GM18867 (cell line): ENCODE results near the gene CCAR1.
"Not testable (repeated sequence)": the region's sequence is repeated elsewhere in the genome, so short reads cannot be mapped to it uniquely, and the experiment has no call there.

Experiments
- ATAC-seq: cut with Tn5 transposase; IDR thresholded peaks from one replicate; pipeline ENCODE4 v1.9.1; 2021; ENCODE audit warnings: mild to moderate bottlenecking, moderate library complexity; ENCODE audit not compliant: unreplicated experiment

CCAR1 gene

GRCh38 chr10:68720793-68721672, at the start of gene CCAR1:
CCAR1 (plus strand) TSS chr10:68721239; CDS start chr10:68722505, 1,266 bp downstream.
- peak; percentile 98 for ATAC-seq

GRCh38 chr10:68684413-68684812, 36.6 kb upstream of the CCAR1 start:
- ATAC-seq: peak; percentile 80

- ATAC-seq: no peak
Measured at GRCh38 chr10:68696018-68696417, 25.0 kb upstream of the CCAR1 start.

- ATAC-seq: no peak
Measured at GRCh38 chr10:68697106-68697505, 23.9 kb upstream of the CCAR1 start.

- no peak for ATAC-seq
Measured at GRCh38 chr10:68700197-68700596, 20.8 kb upstream of the CCAR1 start.

GRCh38 chr10:68705548-68705947, 15.5 kb upstream of the CCAR1 start:
- ATAC-seq: no peak

- ATAC-seq: not testable (repeated sequence)
Measured at GRCh38 chr10:68708987-68709386, 12.1 kb upstream of the CCAR1 start.

GRCh38 chr10:68713065-68713464, 8.0 kb upstream of the CCAR1 start:
- not testable (repeated sequence) for ATAC-seq

GRCh38 chr10:68717435-68717834, 3.6 kb upstream of the CCAR1 start:
- no peak for ATAC-seq

GRCh38 chr10:68721673-68722335, 765 bp downstream of the CCAR1 start:
- ATAC-seq: peak; percentile 16

GRCh38 chr10:68725016-68725415, 4.0 kb downstream of the CCAR1 start:
- no peak for ATAC-seq

GRCh38 chr10:68727146-68727545, 6.1 kb downstream of the CCAR1 start:
- ATAC-seq: no peak

- no peak for ATAC-seq
Measured at GRCh38 chr10:68732651-68733050, 11.6 kb downstream of the CCAR1 start.

GRCh38 chr10:68734349-68734748, 13.3 kb downstream of the CCAR1 start:
- ATAC-seq: no peak

- ATAC-seq: no peak
Measured at GRCh38 chr10:68735119-68735518, 14.1 kb downstream of the CCAR1 start.

GRCh38 chr10:68735739-68736138, 14.7 kb downstream of the CCAR1 start:
- ATAC-seq: not testable (repeated sequence)

- not testable (repeated sequence) for ATAC-seq
Measured at GRCh38 chr10:68740676-68741075, 19.6 kb downstream of the CCAR1 start.

GRCh38 chr10:68742397-68742796, 21.4 kb downstream of the CCAR1 start:
- ATAC-seq: no peak

GRCh38 chr10:68752711-68753350, 31.8 kb downstream of the CCAR1 start:
- no peak for ATAC-seq

- ATAC-seq: no peak
Measured at GRCh38 chr10:68756246-68756645, 35.2 kb downstream of the CCAR1 start.

GRCh38 chr10:68756766-68757165, 35.7 kb downstream of the CCAR1 start:
- ATAC-seq: no peak
